SK-N-SH treated with all-trans-retinoic acid at 6 μM for 48 hours (cell line): Measurements from ENCODE around the gene RBM6.

ENCODE experiments used
- ATAC-seq: fragments of 200-7000 bp; cut with Tn5 transposase; 3 replicates; pipeline ENCODE4 v1.9.1; 2020; ENCODE audit warnings: mild to moderate bottlenecking, moderate library complexity
- ARNTL ChIP-seq: fragments of 450-650 bp; formaldehyde crosslinking; IDR thresholded peaks from 2 replicates; pipeline ENCODE4 v1.5.0; 2020; ENCODE audit warnings: low read depth, mild to moderate bottlenecking, moderate library complexity, borderline replicate concordance
- BACH2 ChIP-seq: fragments of 250-450 bp; sonication (Bioruptor Pico); IDR thresholded peaks from 2 replicates; pipeline ENCODE4 v1.9.0; 2021; ENCODE audit warnings: mild to moderate bottlenecking, borderline replicate concordance
- CSDC2 ChIP-seq: fragments of 250-450 bp; sonication (Bioruptor Pico); IDR thresholded peaks from 2 replicates; pipeline ENCODE4 v1.5.0; 2020; ENCODE audit warnings: mild to moderate bottlenecking, moderate library complexity
- ESRRG ChIP-seq: fragments of 250-450 bp; sonication (Bioruptor Pico); IDR thresholded peaks from 2 replicates; pipeline ENCODE4 v1.6.1; 2021; ENCODE audit warnings: mild to moderate bottlenecking
- GLIS3 ChIP-seq: fragments of 250-450 bp; sonication (Bioruptor Pico); IDR thresholded peaks from 2 replicates; pipeline ENCODE4 v1.5.0; 2020; ENCODE audit warnings: mild to moderate bottlenecking, moderate library complexity
- ISL1 ChIP-seq: fragments of 250-450 bp; sonication (Bioruptor Pico); IDR thresholded peaks from 2 replicates; pipeline ENCODE4 v2.1.2; 2022; ENCODE audit warnings: mild to moderate bottlenecking, moderate library complexity
- PATZ1 ChIP-seq: fragments of 250-450 bp; sonication (Bioruptor Pico); IDR thresholded peaks from 2 replicates; pipeline ENCODE4 v1.8.0; 2020; ENCODE audit warnings: mild to moderate bottlenecking, moderate library complexity, borderline replicate concordance
- POU6F1 ChIP-seq: fragments of 250-450 bp; sonication (Bioruptor Pico); IDR thresholded peaks from 2 replicates; pipeline ENCODE4 v1.8.0; 2021; ENCODE audit warnings: low read depth, mild to moderate bottlenecking, moderate library complexity, borderline replicate concordance
- RARB ChIP-seq: fragments of 250-450 bp; sonication (Bioruptor Pico); IDR thresholded peaks from 2 replicates; pipeline ENCODE4 v1.8.0; 2021; ENCODE audit warnings: mild to moderate bottlenecking, moderate library complexity
- SNAI2 ChIP-seq: fragments of 250-450 bp; sonication (Bioruptor Pico); IDR thresholded peaks from 2 replicates; pipeline ENCODE4 v1.5.0; 2020; ENCODE audit warnings: mild to moderate bottlenecking, moderate library complexity
- TCF4 ChIP-seq: fragments of 250-450 bp; sonication (Bioruptor Pico); IDR thresholded peaks from 2 replicates; pipeline ENCODE4 v1.8.0; 2021; ENCODE audit warnings: mild to moderate bottlenecking, moderate library complexity, borderline replicate concordance
- TOX ChIP-seq: fragments of 250-450 bp; sonication (Bioruptor Pico); IDR thresholded peaks from 2 replicates; pipeline ENCODE4 v1.8.0; 2021; ENCODE audit warnings: mild to moderate bottlenecking, moderate library complexity, borderline replicate concordance
- TSHZ2 ChIP-seq: fragments of 250-450 bp; sonication (Bioruptor Pico); IDR thresholded peaks from 2 replicates; pipeline ENCODE4 v1.5.0; 2020; ENCODE audit warnings: mild to moderate bottlenecking, moderate library complexity
- ZC3H10 ChIP-seq: fragments of 250-450 bp; sonication (Bioruptor Pico); IDR thresholded peaks from 2 replicates; pipeline ENCODE4 v1.5.1; 2021; ENCODE audit warnings: mild to moderate bottlenecking, moderate library complexity
- ZFP3 ChIP-seq: fragments of 250-450 bp; sonication (Bioruptor Pico); IDR thresholded peaks from 2 replicates; pipeline ENCODE4 v1.5.0; 2020; ENCODE audit warnings: mild to moderate bottlenecking, moderate library complexity
- ZFP30 ChIP-seq: fragments of 450-650 bp; formaldehyde crosslinking; IDR thresholded peaks from 2 replicates; pipeline ENCODE4 v1.5.0; 2022; ENCODE audit warnings: mild to moderate bottlenecking, moderate library complexity
- ZNF565 ChIP-seq: fragments of 450-650 bp; formaldehyde crosslinking; conservative IDR thresholded peaks from 2 replicates; pipeline ENCODE4 v1.5.0; 2020; ENCODE audit warnings: low read depth, mild to moderate bottlenecking, moderate library complexity
- ZNF70 ChIP-seq: fragments of 450-650 bp; formaldehyde crosslinking; IDR thresholded peaks from 2 replicates; pipeline ENCODE4 v1.5.0; 2020; ENCODE audit warnings: mild to moderate bottlenecking, moderate library complexity
- ZNF8 ChIP-seq: fragments of 450-650 bp; formaldehyde crosslinking; IDR thresholded peaks from 2 replicates; pipeline ENCODE4 v1.5.0; 2020; ENCODE audit warnings: mild to moderate bottlenecking, moderate library complexity
- TF ChIP-seq, protein P1 (sequence below): fragments of 250-450 bp; sonication (Bioruptor Pico); IDR thresholded peaks from 2 replicates; pipeline ENCODE4 v1.5.1; 2021; ENCODE audit warnings: mild to moderate bottlenecking, moderate library complexity

The RBM6 gene, protein sequence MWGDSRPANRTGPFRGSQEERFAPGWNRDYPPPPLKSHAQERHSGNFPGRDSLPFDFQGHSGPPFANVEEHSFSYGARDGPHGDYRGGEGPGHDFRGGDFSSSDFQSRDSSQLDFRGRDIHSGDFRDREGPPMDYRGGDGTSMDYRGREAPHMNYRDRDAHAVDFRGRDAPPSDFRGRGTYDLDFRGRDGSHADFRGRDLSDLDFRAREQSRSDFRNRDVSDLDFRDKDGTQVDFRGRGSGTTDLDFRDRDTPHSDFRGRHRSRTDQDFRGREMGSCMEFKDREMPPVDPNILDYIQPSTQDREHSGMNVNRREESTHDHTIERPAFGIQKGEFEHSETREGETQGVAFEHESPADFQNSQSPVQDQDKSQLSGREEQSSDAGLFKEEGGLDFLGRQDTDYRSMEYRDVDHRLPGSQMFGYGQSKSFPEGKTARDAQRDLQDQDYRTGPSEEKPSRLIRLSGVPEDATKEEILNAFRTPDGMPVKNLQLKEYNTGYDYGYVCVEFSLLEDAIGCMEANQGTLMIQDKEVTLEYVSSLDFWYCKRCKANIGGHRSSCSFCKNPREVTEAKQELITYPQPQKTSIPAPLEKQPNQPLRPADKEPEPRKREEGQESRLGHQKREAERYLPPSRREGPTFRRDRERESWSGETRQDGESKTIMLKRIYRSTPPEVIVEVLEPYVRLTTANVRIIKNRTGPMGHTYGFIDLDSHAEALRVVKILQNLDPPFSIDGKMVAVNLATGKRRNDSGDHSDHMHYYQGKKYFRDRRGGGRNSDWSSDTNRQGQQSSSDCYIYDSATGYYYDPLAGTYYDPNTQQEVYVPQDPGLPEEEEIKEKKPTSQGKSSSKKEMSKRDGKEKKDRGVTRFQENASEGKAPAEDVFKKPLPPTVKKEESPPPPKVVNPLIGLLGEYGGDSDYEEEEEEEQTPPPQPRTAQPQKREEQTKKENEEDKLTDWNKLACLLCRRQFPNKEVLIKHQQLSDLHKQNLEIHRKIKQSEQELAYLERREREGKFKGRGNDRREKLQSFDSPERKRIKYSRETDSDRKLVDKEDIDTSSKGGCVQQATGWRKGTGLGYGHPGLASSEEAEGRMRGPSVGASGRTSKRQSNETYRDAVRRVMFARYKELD

GRCh38 chr3:49939858-49940666 is at the start of gene RBM6:
Gene RBM6 (plus strand): TSS chr3:49940150. CDS start chr3:49962642, 22,492 bp downstream.
- TF ChIP-seq TSHZ2 (0 out of 2 replicates have a peak, but pooled peaks have one; percentile 55), BACH2 (no peak), GLIS3 (CRISPR knock-in tag) (peak; percentile 70; the same call in 1 of the 2 replicates), RARB (CRISPR knock-in tag) (peak; percentile 29; the same call in 1 of the 2 replicates)
- peak; percentile 98 for ATAC-seq

DNA sequence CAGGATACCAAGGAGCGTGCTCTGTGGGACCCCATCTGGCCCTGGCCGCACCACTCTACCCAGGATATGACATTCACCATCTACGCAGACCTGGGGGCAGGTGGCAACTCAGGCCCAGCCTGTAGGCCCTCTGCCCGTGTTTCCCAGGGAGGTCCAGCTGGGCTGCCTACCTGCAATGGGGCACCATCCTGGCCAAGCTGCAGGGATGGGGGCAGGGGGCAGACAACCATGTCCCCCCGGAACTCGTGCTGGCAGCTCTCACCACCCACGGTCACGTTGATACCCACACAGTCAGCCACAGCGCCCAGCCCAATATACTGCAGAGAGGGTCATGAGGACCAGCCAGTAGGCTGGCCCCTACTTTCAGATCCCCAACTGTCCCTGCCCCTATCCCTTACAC is 44.2 kb upstream of the RBM6 start:
- no peak for ATAC-seq
- no peak for TF ChIP-seq ZFP30 (CRISPR knock-in tag)
- TF ChIP-seq ZNF70 (CRISPR knock-in tag) = no peak
- TF ChIP-seq POU6F1 (CRISPR knock-in tag) = no peak
- TF ChIP-seq ZNF8 (CRISPR knock-in tag) = no peak
- TF ChIP-seq ESRRG (CRISPR knock-in tag) = no peak
- TF ChIP-seq, protein P1, sequence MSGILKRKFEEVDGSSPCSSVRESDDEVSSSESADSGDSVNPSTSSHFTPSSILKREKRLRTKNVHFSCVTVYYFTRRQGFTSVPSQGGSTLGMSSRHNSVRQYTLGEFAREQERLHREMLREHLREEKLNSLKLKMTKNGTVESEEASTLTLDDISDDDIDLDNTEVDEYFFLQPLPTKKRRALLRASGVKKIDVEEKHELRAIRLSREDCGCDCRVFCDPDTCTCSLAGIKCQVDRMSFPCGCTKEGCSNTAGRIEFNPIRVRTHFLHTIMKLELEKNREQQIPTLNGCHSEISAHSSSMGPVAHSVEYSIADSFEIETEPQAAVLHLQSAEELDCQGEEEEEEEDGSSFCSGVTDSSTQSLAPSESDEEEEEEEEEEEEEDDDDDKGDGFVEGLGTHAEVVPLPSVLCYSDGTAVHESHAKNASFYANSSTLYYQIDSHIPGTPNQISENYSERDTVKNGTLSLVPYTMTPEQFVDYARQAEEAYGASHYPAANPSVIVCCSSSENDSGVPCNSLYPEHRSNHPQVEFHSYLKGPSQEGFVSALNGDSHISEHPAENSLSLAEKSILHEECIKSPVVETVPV = no peak
- no peak for TF ChIP-seq ZNF565 (CRISPR knock-in tag)
- TF ChIP-seq GLIS3 (CRISPR knock-in tag) = no peak
- no peak for TF ChIP-seq ZFP3 (CRISPR knock-in tag)
- TF ChIP-seq TOX (CRISPR knock-in tag) = no peak
- TF ChIP-seq PATZ1 (CRISPR knock-in tag) = no peak
- TF ChIP-seq RARB (CRISPR knock-in tag) = no peak
- TF ChIP-seq SNAI2 (CRISPR knock-in tag) = no peak
- TF ChIP-seq ZC3H10 (CRISPR knock-in tag) = no peak
- TF ChIP-seq CSDC2 (CRISPR knock-in tag) = no peak
- no peak for TF ChIP-seq ARNTL (CRISPR knock-in tag)
- no peak for TF ChIP-seq TSHZ2
- TF ChIP-seq ISL1 (CRISPR knock-in tag) = no peak
- TF ChIP-seq TCF4 = no peak
- no peak for TF ChIP-seq BACH2
